Mesenchymal stem cell (in vitro differentiated cells and primary cell): ENCODE results near the gene ADAMTS8.

Experiments
- DNase-seq: peaks from one replicate; pipeline ENCODE4 v3.0.0-alpha.2; 2013
- H2AFZ ChIP-seq: one replicate; pipeline ENCODE4 v1.6.1; 2013; ENCODE audit warnings: low read depth, mild to moderate bottlenecking, control low read depth, inconsistent platforms, low read length, moderate library complexity
- H2AK5ac ChIP-seq: 2 replicates; pipeline ENCODE4 v1.6.1; 2013; ENCODE audit warnings: low read length, moderate library complexity, mild to moderate bottlenecking, inconsistent platforms; ENCODE audit not compliant: severe bottlenecking
- H2BK120ac ChIP-seq: one replicate; pipeline ENCODE4 v1.6.1; 2013; ENCODE audit warnings: low read depth, mild to moderate bottlenecking, inconsistent platforms, low read length, moderate library complexity
- H2BK12ac ChIP-seq, 2 experiments: one replicate each; pipeline ENCODE4 v1.6.1; 2013; ENCODE audit warnings: inconsistent platforms in 2 of 2, low read length in 2 of 2, mild to moderate bottlenecking in 2 of 2, moderate library complexity in 2 of 2, control low read depth in 1 of 2
- H2BK15ac ChIP-seq: one replicate; pipeline ENCODE4 v1.6.1; 2013; ENCODE audit warnings: mild to moderate bottlenecking, low read depth, inconsistent platforms; ENCODE audit not compliant: poor library complexity, severe bottlenecking
- H2BK5ac ChIP-seq: 2 replicates; pipeline ENCODE4 v1.6.1; 2013; ENCODE audit warnings: low read depth, mild to moderate bottlenecking, low read length, control low read depth, inconsistent platforms; ENCODE audit not compliant: poor library complexity, severe bottlenecking
- H3K14ac ChIP-seq, 2 experiments: one replicate each; pipeline ENCODE4 v1.6.1; 2013; ENCODE audit warnings: inconsistent platforms in 2 of 2, low read length in 2 of 2, control low read depth in 1 of 2, mild to moderate bottlenecking in 1 of 2, moderate library complexity in 1 of 2
- H3K18ac ChIP-seq, 2 experiments: one replicate each; pipeline ENCODE4 v1.6.1; 2013; ENCODE audit warnings: inconsistent platforms in 2 of 2, low read length in 2 of 2, control low read depth in 1 of 2, low read depth in 1 of 2, mild to moderate bottlenecking in 1 of 2
- H3K23ac ChIP-seq, 2 experiments: one replicate each; pipeline ENCODE4 v1.6.1; 2013; ENCODE audit warnings: inconsistent platforms in 2 of 2, low read length in 2 of 2, mild to moderate bottlenecking in 2 of 2, moderate library complexity in 2 of 2, control low read depth in 1 of 2
- H3K27ac ChIP-seq: 2 replicates; pipeline ENCODE4 v1.5.1; 2013; ENCODE audit warnings: mild to moderate bottlenecking, moderate library complexity, low read length, control low read depth, inconsistent platforms; ENCODE audit not compliant: poor library complexity, severe bottlenecking
- H3K27me3 ChIP-seq, 2 experiments: 2 replicates each; pipeline versions ENCODE4 v1.6.1 to v1.7.0; 2013; ENCODE audit warnings: low read length in 2 of 2, mild to moderate bottlenecking in 2 of 2, moderate library complexity in 2 of 2, control low read depth in 1 of 2, inconsistent platforms in 1 of 2; ENCODE audit not compliant: control insufficient read depth in 1 of 2, insufficient read depth in 1 of 2
- H3K36me3 ChIP-seq, 2 experiments: 2 replicates each; pipeline versions ENCODE4 v1.6.1 to v1.7.0; 2013; ENCODE audit warnings: low read length in 2 of 2, control low read depth in 1 of 2, inconsistent platforms in 1 of 2, low read depth in 1 of 2, mild to moderate bottlenecking in 1 of 2; ENCODE audit not compliant: insufficient read depth in 2 of 2, control insufficient read depth in 1 of 2
- H3K4ac ChIP-seq, 2 experiments: one replicate each; pipeline ENCODE4 v1.6.1; 2013; ENCODE audit warnings: inconsistent platforms in 2 of 2, low read length in 2 of 2, mild to moderate bottlenecking in 2 of 2, moderate library complexity in 2 of 2, control low read depth in 1 of 2, low read depth in 1 of 2
- H3K4me1 ChIP-seq: 2 replicates; pipeline ENCODE4 v1.6.1; 2013; ENCODE audit warnings: low read depth, low read length, control low read depth; ENCODE audit not compliant: control insufficient read depth, insufficient read depth
- H3K4me2 ChIP-seq: 2 replicates; pipeline ENCODE4 v1.6.1; 2013; ENCODE audit warnings: low read length, mild to moderate bottlenecking, inconsistent platforms; ENCODE audit not compliant: poor library complexity, severe bottlenecking
- H3K4me3 ChIP-seq, 2 experiments: 2 replicates each; pipeline versions ENCODE4 v1.5.1 to v1.7.0; 2013; ENCODE audit warnings: low read length in 2 of 2, mild to moderate bottlenecking in 2 of 2, control low read depth in 1 of 2, low read depth in 1 of 2; ENCODE audit not compliant: insufficient read depth in 1 of 2
- H3K79me1 ChIP-seq: replicated peaks from 2 replicates; pipeline ENCODE4 v1.6.1; 2013; ENCODE audit warnings: mild to moderate bottlenecking, control low read depth, low read length, inconsistent platforms; ENCODE audit not compliant: poor library complexity, severe bottlenecking
- H3K9ac ChIP-seq: 2 replicates; pipeline ENCODE4 v1.7.0; 2013; ENCODE audit warnings: mild to moderate bottlenecking, low read length, moderate library complexity
- H3K9me3 ChIP-seq: 2 replicates; pipeline ENCODE4 v1.7.0; 2013; ENCODE audit warnings: mild to moderate bottlenecking, low read length; ENCODE audit not compliant: control insufficient read depth
- H4K8ac ChIP-seq: one replicate; pipeline ENCODE4 v1.6.1; 2013; ENCODE audit warnings: inconsistent platforms, mild to moderate bottlenecking, low read length, moderate library complexity
- H4K91ac ChIP-seq: one replicate; pipeline ENCODE4 v1.6.1; 2013; ENCODE audit warnings: mild to moderate bottlenecking, low read length, inconsistent platforms
- WGBS: methylation state at CpG from one replicate; pipeline ENCODE4 v1.1.7; 2013; ENCODE audit warnings: mixed read lengths; 5-methylcytosine and 5-hydroxymethylcytosine counted together

Gene ADAMTS8

DNA sequence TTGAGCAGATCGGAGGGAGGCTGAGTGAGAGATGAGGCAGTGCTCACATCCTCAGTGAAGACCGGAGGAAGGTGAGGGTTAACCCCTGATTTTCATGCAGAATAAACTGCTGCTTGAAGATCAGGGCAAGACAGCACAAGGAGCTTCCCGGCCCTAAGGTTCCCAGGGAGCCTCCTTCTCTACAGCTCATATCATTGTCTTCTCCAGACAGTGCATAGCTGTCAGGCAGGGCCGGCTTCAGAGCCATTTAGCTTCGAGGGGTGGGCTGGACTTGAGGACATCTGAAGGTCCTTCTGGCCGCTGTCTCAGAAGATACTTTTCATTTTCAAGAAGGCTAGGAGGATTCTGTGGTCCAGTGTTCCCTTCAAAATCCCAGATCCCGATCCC is 7.2 kb downstream of the ADAMTS8 start:
- no peak overlapping the region for H3K4me2 ChIP-seq
- peaks cover 18 to 89% of the 10 kb centered on the region in 2 experiments for H3K27me3 ChIP-seq
- H2AFZ ChIP-seq = no peak overlapping the region
- no peaks in the 10 kb centered on the region for H3K79me1 ChIP-seq
- H2BK120ac ChIP-seq = no peak overlapping the region
- H3K4me3 ChIP-seq = no peak overlapping the region
- H4K91ac ChIP-seq = no peak overlapping the region
- no peak overlapping the region for H3K9ac ChIP-seq
- H3K4me1 ChIP-seq = peaks cover 3% of the 10 kb centered on the region
- H3K27ac ChIP-seq = no peak overlapping the region
- no peak overlapping the region for H4K8ac ChIP-seq
- H2BK12ac ChIP-seq = no peak overlapping the region
- DNase-seq = no peak
- peak overlapping the region in 1 of 2 experiments; percentile 67 for H3K23ac ChIP-seq
- H2BK15ac ChIP-seq = no peak overlapping the region
- no peak overlapping the region for H2AK5ac ChIP-seq
- no peaks in the 10 kb centered on the region for H3K9me3 ChIP-seq
- no peak overlapping the region for H3K18ac ChIP-seq
- no peak overlapping the region for H2BK5ac ChIP-seq
- H3K4ac ChIP-seq = no peak overlapping the region
- 92% methylated on average over 7 of the region's 7 CpGs for WGBS
- H3K36me3 ChIP-seq = no peaks in the 10 kb centered on the region
- H3K14ac ChIP-seq = no peak overlapping the region

DNA sequence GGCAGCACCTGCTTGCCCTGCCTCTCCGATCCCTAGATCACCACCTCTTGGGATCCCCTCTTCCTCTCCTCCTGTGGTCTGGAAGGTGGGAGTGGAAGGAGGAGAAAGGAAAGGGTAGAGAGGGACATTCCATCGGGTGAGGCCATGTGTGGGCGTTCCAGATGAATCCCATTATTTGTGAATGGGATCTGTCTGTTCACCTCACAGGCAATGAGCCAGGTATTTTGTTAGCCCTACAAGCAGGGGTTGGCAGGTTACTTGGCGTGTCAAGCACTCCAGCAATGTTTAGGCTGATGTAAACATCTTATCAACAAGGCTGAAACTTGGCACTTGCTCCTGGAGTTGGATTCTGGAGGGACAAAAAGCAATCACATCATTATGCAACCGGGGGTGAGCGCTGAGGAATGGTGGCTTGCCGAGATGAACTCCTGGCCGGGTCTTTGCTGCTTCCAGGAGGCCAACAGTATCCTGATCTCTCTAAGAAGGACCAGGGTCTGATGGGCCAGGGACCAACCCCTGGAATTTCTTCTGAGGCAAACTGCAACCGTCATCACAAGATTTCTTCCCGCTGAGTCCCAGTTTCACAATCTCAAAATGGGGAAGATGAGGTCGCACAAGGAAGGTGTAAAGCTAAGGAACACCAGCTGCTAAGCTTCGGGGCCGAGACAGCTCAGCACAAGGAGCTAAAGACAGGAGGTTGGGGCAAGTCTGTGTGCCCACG is 7.8 kb downstream of the ADAMTS8 start:
- H3K4me3 ChIP-seq = no peak overlapping the region
- no peak overlapping the region for H4K91ac ChIP-seq
- H3K9me3 ChIP-seq = no peaks in the 10 kb centered on the region
- H2BK15ac ChIP-seq = no peak overlapping the region
- H2BK120ac ChIP-seq = no peak overlapping the region
- H3K14ac ChIP-seq = no peak overlapping the region
- no peak overlapping the region for H3K18ac ChIP-seq
- no peak overlapping the region for H3K4ac ChIP-seq
- no peak overlapping the region for H2BK12ac ChIP-seq
- no peak overlapping the region for H3K9ac ChIP-seq
- no peak overlapping the region for H2AFZ ChIP-seq
- no peak for DNase-seq
- no peak overlapping the region for H4K8ac ChIP-seq
- no peak overlapping the region for H3K4me2 ChIP-seq
- H3K36me3 ChIP-seq = no peaks in the 10 kb centered on the region
- WGBS = 92% methylated on average over 13 of the region's 14 CpGs
- no peak overlapping the region for H2AK5ac ChIP-seq
- H3K4me1 ChIP-seq = peaks cover 7% of the 10 kb centered on the region
- no peak overlapping the region for H3K23ac ChIP-seq
- H3K27me3 ChIP-seq = peaks cover 14 to 83% of the 10 kb centered on the region in 2 experiments
- no peaks in the 10 kb centered on the region for H3K79me1 ChIP-seq
- no peak overlapping the region for H3K27ac ChIP-seq
- H2BK5ac ChIP-seq = no peak overlapping the region

DNA sequence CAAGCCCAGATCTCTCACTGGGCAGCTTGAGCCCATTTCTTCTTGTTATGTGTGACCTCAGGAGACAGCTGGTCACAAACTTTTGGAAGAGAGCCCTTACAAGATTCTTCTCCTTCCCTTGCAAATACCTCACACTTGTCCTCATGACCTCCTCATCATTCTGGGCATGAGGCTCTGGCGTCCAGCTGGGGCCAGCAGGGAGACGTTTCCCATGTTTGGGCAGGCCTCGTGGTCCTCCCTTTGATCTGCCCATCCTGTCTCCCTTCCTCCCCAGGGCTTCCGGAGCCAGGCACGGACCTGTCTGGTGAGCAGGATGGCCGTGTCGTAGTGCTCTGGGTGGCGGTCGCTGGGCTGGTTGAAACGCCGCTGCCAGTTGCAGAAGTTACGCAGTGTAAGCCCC is 9.7 kb downstream of the ADAMTS8 start:
- H4K8ac ChIP-seq = no peak overlapping the region
- no peak overlapping the region for H2AFZ ChIP-seq
- peaks cover 9 to 73% of the 10 kb centered on the region in 2 experiments for H3K27me3 ChIP-seq
- no peak overlapping the region for H2BK12ac ChIP-seq
- H2BK120ac ChIP-seq = no peak overlapping the region
- H2BK15ac ChIP-seq = no peak overlapping the region
- H3K9me3 ChIP-seq = no peaks in the 10 kb centered on the region
- 69% methylated on average over 12 of the region's 12 CpGs for WGBS
- H3K14ac ChIP-seq = no peak overlapping the region
- no peak overlapping the region for H3K23ac ChIP-seq
- H3K4me1 ChIP-seq = peaks cover 10% of the 10 kb centered on the region
- H3K79me1 ChIP-seq = no peaks in the 10 kb centered on the region
- no peak overlapping the region for H2BK5ac ChIP-seq
- H3K4me2 ChIP-seq = no peak overlapping the region
- no peak overlapping the region for H3K4ac ChIP-seq
- no peaks in the 10 kb centered on the region for H3K36me3 ChIP-seq
- H3K9ac ChIP-seq = no peak overlapping the region
- no peak overlapping the region for H4K91ac ChIP-seq
- DNase-seq = no peak
- no peak overlapping the region for H2AK5ac ChIP-seq
- no peak overlapping the region for H3K27ac ChIP-seq
- no peak overlapping the region for H3K4me3 ChIP-seq
- H3K18ac ChIP-seq = no peak overlapping the region

DNA sequence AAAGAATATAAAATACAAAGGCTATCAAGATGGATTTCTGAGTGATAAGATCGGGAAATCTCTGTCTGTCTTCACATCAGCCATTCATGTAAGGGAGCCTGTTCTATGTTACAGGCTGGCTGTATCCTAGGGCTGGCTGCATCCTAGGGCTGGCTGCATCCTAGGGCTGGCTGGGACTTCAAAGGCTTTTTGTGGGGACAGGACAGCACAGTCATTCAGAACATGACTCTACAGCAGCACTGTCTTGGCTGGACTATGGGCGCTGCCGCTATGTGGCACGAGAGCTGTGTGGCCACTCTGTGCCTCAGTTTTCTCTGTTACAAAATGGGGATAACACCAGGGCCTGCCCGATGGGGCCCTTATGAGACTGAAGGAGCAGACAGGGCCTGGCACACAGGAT is 10.2 kb downstream of the ADAMTS8 start:
- Histone ChIP-seq H3K18ac (no peak overlapping the region), H3K79me1 (no peaks in the 10 kb centered on the region), H4K91ac (no peak overlapping the region), H3K4me2 (no peak overlapping the region), H2AFZ (no peak overlapping the region), H2AK5ac (no peak overlapping the region), H3K9me3 (no peaks in the 10 kb centered on the region), H3K4me1 (peaks cover 13% of the 10 kb centered on the region), H3K27me3 (peaks cover 9 to 68% of the 10 kb centered on the region in 2 experiments), H4K8ac (no peak overlapping the region), H3K4ac (no peak overlapping the region), H2BK12ac (peak overlapping the region in 1 of 2 experiments; percentile 12), H2BK15ac (no peak overlapping the region), H3K14ac (no peak overlapping the region), H2BK120ac (no peak overlapping the region), H3K9ac (no peak overlapping the region), H2BK5ac (no peak overlapping the region), H3K4me3 (no peak overlapping the region), H3K27ac (no peak overlapping the region), H3K36me3 (no peaks in the 10 kb centered on the region), H3K23ac (no peak overlapping the region)
- no peak for DNase-seq
- 97% methylated on average over 5 of the region's 5 CpGs for WGBS
